ENCODE data around the gene C2.
"Not testable (repeated sequence)": the region's sequence is repeated elsewhere in the genome, so short reads cannot be mapped to it uniquely, and the experiment has no call there.

Gene C2

GRCh38 chr6:31928672-31928939 lies 1.1 kb downstream of the C2 start:
- H3K14ac ChIP-seq (ENCODE audit: low read length): no peak overlapping the region
- H2BK12ac ChIP-seq (ENCODE audit: low read length): no peak overlapping the region

DNA sequence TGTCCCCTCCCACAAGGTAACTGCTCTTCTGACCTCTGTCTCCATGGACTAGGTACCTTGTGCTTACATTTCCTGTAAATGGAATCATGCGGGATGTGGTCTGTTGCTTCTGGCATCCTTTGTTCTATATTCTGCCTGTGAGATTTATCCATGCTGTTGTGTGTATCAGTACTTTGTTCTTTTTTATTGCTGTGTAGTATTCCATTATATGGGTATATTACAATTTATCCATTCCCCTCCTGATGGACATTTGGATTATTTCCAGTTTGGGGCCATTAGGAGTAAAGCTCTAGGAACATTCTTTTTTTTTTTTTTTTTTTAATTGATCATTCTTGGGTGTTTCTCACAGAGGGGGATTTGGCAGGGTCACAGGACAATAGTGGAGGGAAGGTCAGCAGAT lies 3.4 kb downstream of the C2 start:
- Histone ChIP-seq H2BK120ac (ENCODE audit: insufficient read depth, low read length, poor library complexity) (no peak overlapping the region), H3K9me3 (ENCODE audit: insufficient read depth, low read depth, low read length) (no peaks in the 10 kb centered on the region), H2AFZ (ENCODE audit: insufficient read depth, low read length, poor library complexity) (no peak overlapping the region), H3K14ac (ENCODE audit: low read length) (no peak overlapping the region), H2AK5ac (ENCODE audit: low read length) (no peak overlapping the region), H3K9ac (ENCODE audit: low read length) (no peak overlapping the region), H3K23ac (ENCODE audit: low read length) (no peak overlapping the region), H3K4me3 (ENCODE audit: low read depth, low read length) (no peak overlapping the region), H3K27me3 (ENCODE audit: insufficient read depth, low read length) (no peaks in the 10 kb centered on the region), H4K91ac (ENCODE audit: low read depth, low read length) (no peak overlapping the region), H3K18ac (ENCODE audit: low read length) (no peak overlapping the region), H3K27ac (ENCODE audit: low read depth, low read length) (no peak overlapping the region), H2BK5ac (ENCODE audit: low read depth, low read length, poor library complexity) (no peak overlapping the region), H3K36me3 (ENCODE audit: control insufficient read depth in 1 of 2, insufficient read depth in 2 of 2, low read length in 2 of 2) (no peaks in the 10 kb centered on the region), H4K8ac (ENCODE audit: low read depth, low read length) (no peak overlapping the region), H2BK12ac (ENCODE audit: low read length) (no peak overlapping the region), H3K4ac (ENCODE audit: low read depth, low read length) (no peak overlapping the region), H4K12ac (ENCODE audit: low read depth, low read length) (no peak overlapping the region), H3K4me2 (ENCODE audit: low read length) (no peak overlapping the region), H3K4me1 (ENCODE audit: control insufficient read depth in 1 of 2, insufficient read depth in 2 of 2, low read length in 2 of 2) (no peaks in the 10 kb centered on the region), H3K79me1 (ENCODE audit: low read length) (no peaks in the 10 kb centered on the region), H3K79me2 (ENCODE audit: control insufficient read depth, insufficient read depth, low read length, poor library complexity) (no peaks in the 10 kb centered on the region)
- DNase-seq: no peak
- WGBS (ENCODE audit: extremely low coverage, insufficient coverage, insufficient read length): no CpG with 5 or more reads among the region's 1 CpG

More at GRCh38 chr6:31928672-31928939, 1.1 kb downstream of the C2 start:
- Histone ChIP-seq H3K23ac (ENCODE audit: low read length) (no peak overlapping the region), H3K4me3 (ENCODE audit: low read depth, low read length) (no peak overlapping the region), H2AK5ac (ENCODE audit: low read length) (no peak overlapping the region), H3K79me1 (ENCODE audit: low read length) (no peaks in the 10 kb centered on the region), H3K4me2 (ENCODE audit: low read length) (no peak overlapping the region), H2BK120ac (ENCODE audit: insufficient read depth, low read length, poor library complexity) (no peak overlapping the region), H3K4me1 (ENCODE audit: control insufficient read depth in 1 of 2, insufficient read depth in 2 of 2, low read length in 2 of 2) (no peaks in the 10 kb centered on the region), H4K8ac (ENCODE audit: low read depth, low read length) (no peak overlapping the region), H3K36me3 (ENCODE audit: control insufficient read depth in 1 of 2, insufficient read depth in 2 of 2, low read length in 2 of 2) (no peaks in the 10 kb centered on the region), H3K27ac (ENCODE audit: low read depth, low read length) (no peak overlapping the region), H2AFZ (ENCODE audit: insufficient read depth, low read length, poor library complexity) (no peak overlapping the region), H3K27me3 (ENCODE audit: insufficient read depth, low read length) (no peaks in the 10 kb centered on the region), H4K12ac (ENCODE audit: low read depth, low read length) (no peak overlapping the region), H4K91ac (ENCODE audit: low read depth, low read length) (no peak overlapping the region), H3K9ac (ENCODE audit: low read length) (no peak overlapping the region), H3K18ac (ENCODE audit: low read length) (no peak overlapping the region), H2BK5ac (ENCODE audit: low read depth, low read length, poor library complexity) (no peak overlapping the region), H3K79me2 (ENCODE audit: control insufficient read depth, insufficient read depth, low read length, poor library complexity) (no peaks in the 10 kb centered on the region), H3K9me3 (ENCODE audit: insufficient read depth, low read depth, low read length) (no peaks in the 10 kb centered on the region), H3K4ac (ENCODE audit: low read depth, low read length) (no peak overlapping the region)
- DNase-seq: no peak
- no CpG with 5 or more reads among the region's 9 CpGs for WGBS (ENCODE audit: extremely low coverage, insufficient coverage, insufficient read length)

DNA sequence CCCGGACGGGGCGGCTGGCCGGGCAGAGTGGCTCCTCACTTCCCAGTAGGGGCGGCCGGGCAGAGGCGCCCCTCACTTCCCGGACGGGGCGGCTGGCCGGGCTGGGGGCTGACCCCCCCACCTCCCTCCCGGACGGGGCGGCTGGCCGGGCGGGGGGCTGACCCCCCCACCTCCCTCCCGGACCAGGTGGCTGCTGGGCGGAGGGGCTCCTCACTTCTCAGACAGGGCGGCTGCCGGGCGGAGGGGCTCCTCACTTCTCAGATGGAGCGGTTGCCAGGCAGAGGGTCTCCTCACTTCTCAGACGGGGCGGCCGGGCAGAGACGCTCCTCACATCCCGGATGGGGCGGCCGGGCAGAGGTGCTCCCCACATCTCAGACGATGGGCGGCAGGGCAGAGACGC lies 4.6 kb downstream of the C2 start:
- not testable (repeated sequence) for H3K4me3 ChIP-seq (ENCODE audit: low read depth, low read length); DNase-seq; H3K14ac ChIP-seq (ENCODE audit: low read length); H4K12ac ChIP-seq (ENCODE audit: low read depth, low read length); H3K79me1 ChIP-seq (ENCODE audit: low read length); H3K23ac ChIP-seq (ENCODE audit: low read length); H2BK12ac ChIP-seq (ENCODE audit: low read length); H2BK120ac ChIP-seq (ENCODE audit: insufficient read depth, low read length, poor library complexity); H3K27me3 ChIP-seq (ENCODE audit: insufficient read depth, low read length); H3K18ac ChIP-seq (ENCODE audit: low read length); H3K4ac ChIP-seq (ENCODE audit: low read depth, low read length); H4K91ac ChIP-seq (ENCODE audit: low read depth, low read length); H4K8ac ChIP-seq (ENCODE audit: low read depth, low read length); H2AFZ ChIP-seq (ENCODE audit: insufficient read depth, low read length, poor library complexity); H2AK5ac ChIP-seq (ENCODE audit: low read length); H3K36me3 ChIP-seq (ENCODE audit: control insufficient read depth in 1 of 2, insufficient read depth in 2 of 2, low read length in 2 of 2); H2BK5ac ChIP-seq (ENCODE audit: low read depth, low read length, poor library complexity); H3K9ac ChIP-seq (ENCODE audit: low read length); H3K27ac ChIP-seq (ENCODE audit: low read depth, low read length); H3K9me3 ChIP-seq (ENCODE audit: insufficient read depth, low read depth, low read length); H3K79me2 ChIP-seq (ENCODE audit: control insufficient read depth, insufficient read depth, low read length, poor library complexity); H3K4me1 ChIP-seq (ENCODE audit: control insufficient read depth in 1 of 2, insufficient read depth in 2 of 2, low read length in 2 of 2); H3K4me2 ChIP-seq (ENCODE audit: low read length)
- WGBS (ENCODE audit: extremely low coverage, insufficient coverage, insufficient read length): no CpG with 5 or more reads among the region's 32 CpGs

DNA sequence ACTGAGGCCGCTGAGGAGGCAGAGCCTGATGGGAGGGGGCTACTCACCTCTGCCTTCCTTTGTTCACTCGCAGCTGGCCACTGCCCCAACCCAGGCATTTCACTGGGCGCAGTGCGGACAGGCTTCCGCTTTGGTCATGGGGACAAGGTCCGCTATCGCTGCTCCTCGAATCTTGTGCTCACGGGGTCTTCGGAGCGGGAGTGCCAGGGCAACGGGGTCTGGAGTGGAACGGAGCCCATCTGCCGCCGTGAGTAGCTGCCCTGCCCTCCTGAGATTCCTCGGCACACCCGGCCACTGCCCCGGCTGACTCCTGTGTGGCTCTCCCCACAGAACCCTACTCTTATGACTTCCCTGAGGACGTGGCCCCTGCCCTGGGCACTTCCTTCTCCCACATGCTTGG lies 6.0 kb downstream of the C2 start:
- Histone ChIP-seq H2BK12ac (ENCODE audit: low read length) (no peak overlapping the region), H3K9ac (ENCODE audit: low read length) (no peak overlapping the region), H4K8ac (ENCODE audit: low read depth, low read length) (no peak overlapping the region), H3K4ac (ENCODE audit: low read depth, low read length) (no peak overlapping the region), H3K23ac (ENCODE audit: low read length) (no peak overlapping the region), H2BK5ac (ENCODE audit: low read depth, low read length, poor library complexity) (no peak overlapping the region), H3K27me3 (ENCODE audit: insufficient read depth, low read length) (no peaks in the 10 kb centered on the region), H4K12ac (ENCODE audit: low read depth, low read length) (no peak overlapping the region), H3K4me2 (ENCODE audit: low read length) (no peak overlapping the region), H3K27ac (ENCODE audit: low read depth, low read length) (no peak overlapping the region), H2AFZ (ENCODE audit: insufficient read depth, low read length, poor library complexity) (no peak overlapping the region), H3K36me3 (ENCODE audit: control insufficient read depth in 1 of 2, insufficient read depth in 2 of 2, low read length in 2 of 2) (no peaks in the 10 kb centered on the region), H3K4me1 (ENCODE audit: control insufficient read depth in 1 of 2, insufficient read depth in 2 of 2, low read length in 2 of 2) (no peaks in the 10 kb centered on the region), H3K18ac (ENCODE audit: low read length) (no peak overlapping the region), H3K9me3 (ENCODE audit: insufficient read depth, low read depth, low read length) (no peaks in the 10 kb centered on the region), H3K4me3 (ENCODE audit: low read depth, low read length) (no peak overlapping the region), H4K91ac (ENCODE audit: low read depth, low read length) (no peak overlapping the region), H2BK120ac (ENCODE audit: insufficient read depth, low read length, poor library complexity) (no peak overlapping the region), H2AK5ac (ENCODE audit: low read length) (no peak overlapping the region), H3K14ac (ENCODE audit: low read length) (no peak overlapping the region), H3K79me2 (ENCODE audit: control insufficient read depth, insufficient read depth, low read length, poor library complexity) (no peaks in the 10 kb centered on the region), H3K79me1 (ENCODE audit: low read length) (no peaks in the 10 kb centered on the region)
- WGBS (ENCODE audit: extremely low coverage, insufficient coverage, insufficient read length): no CpG with 5 or more reads among the region's 19 CpGs
- DNase-seq: no peak

GRCh38 chr6:31935021-31935420 lies 7.5 kb downstream of the C2 start:
- Histone ChIP-seq H3K14ac (ENCODE audit: low read length) (no peak overlapping the region), H4K8ac (ENCODE audit: low read depth, low read length) (no peak overlapping the region), H2AK5ac (ENCODE audit: low read length) (no peak overlapping the region), H3K36me3 (ENCODE audit: control insufficient read depth in 1 of 2, insufficient read depth in 2 of 2, low read length in 2 of 2) (no peaks in the 10 kb centered on the region), H4K91ac (ENCODE audit: low read depth, low read length) (no peak overlapping the region), H3K27me3 (ENCODE audit: insufficient read depth, low read length) (no peaks in the 10 kb centered on the region), H2AFZ (ENCODE audit: insufficient read depth, low read length, poor library complexity) (no peak overlapping the region), H3K18ac (ENCODE audit: low read length) (no peak overlapping the region), H3K9me3 (ENCODE audit: insufficient read depth, low read depth, low read length) (no peaks in the 10 kb centered on the region), H3K79me1 (ENCODE audit: low read length) (no peaks in the 10 kb centered on the region), H3K4ac (ENCODE audit: low read depth, low read length) (no peak overlapping the region), H2BK12ac (ENCODE audit: low read length) (no peak overlapping the region), H2BK5ac (ENCODE audit: low read depth, low read length, poor library complexity) (no peak overlapping the region), H3K79me2 (ENCODE audit: control insufficient read depth, insufficient read depth, low read length, poor library complexity) (no peaks in the 10 kb centered on the region), H3K4me3 (ENCODE audit: low read depth, low read length) (no peak overlapping the region), H3K9ac (ENCODE audit: low read length) (no peak overlapping the region), H2BK120ac (ENCODE audit: insufficient read depth, low read length, poor library complexity) (no peak overlapping the region), H3K27ac (ENCODE audit: low read depth, low read length) (no peak overlapping the region), H4K12ac (ENCODE audit: low read depth, low read length) (no peak overlapping the region), H3K4me1 (ENCODE audit: control insufficient read depth in 1 of 2, insufficient read depth in 2 of 2, low read length in 2 of 2) (no peaks in the 10 kb centered on the region), H3K4me2 (ENCODE audit: low read length) (no peak overlapping the region), H3K23ac (ENCODE audit: low read length) (no peak overlapping the region)
- DNase-seq: no peak
- no CpG with 5 or more reads among the region's 3 CpGs for WGBS (ENCODE audit: extremely low coverage, insufficient coverage, insufficient read length)
